H9 (cell line): ENCODE results near the gene DENND1A. TPM values are rescaled to one million over a fixed set of nuclear protein-coding genes. Genes with fewer than 3 reads are reported as not detected.

Source experiments
- DNase-seq: peaks from one replicate; pipeline ENCODE4 v3.0.0-alpha.2; 2017
- H2AFZ ChIP-seq: one replicate; pipeline ENCODE4 v1.6.1; 2013; ENCODE audit warnings: mild to moderate bottlenecking, low read length, control low read depth, moderate library complexity
- H2AK5ac ChIP-seq: 2 replicates; pipeline ENCODE4 v1.6.1; 2013; ENCODE audit warnings: low read length, control low read depth, mixed read lengths; ENCODE audit not compliant: insufficient read length
- H2BK120ac ChIP-seq: one replicate; pipeline ENCODE4 v1.6.1; 2013; ENCODE audit warnings: low read depth, mild to moderate bottlenecking, low read length, control low read depth, inconsistent platforms; ENCODE audit not compliant: poor library complexity, severe bottlenecking
- H2BK12ac ChIP-seq: 2 replicates; pipeline ENCODE4 v1.6.1; 2013; ENCODE audit warnings: low read length, control low read depth, mixed read lengths, low read depth; ENCODE audit not compliant: insufficient read length
- H2BK15ac ChIP-seq: 2 replicates; pipeline ENCODE4 v1.6.1; 2013; ENCODE audit warnings: low read depth, low read length, control low read depth
- H2BK20ac ChIP-seq: one replicate; pipeline ENCODE4 v1.6.1; 2013; ENCODE audit warnings: low read depth, mild to moderate bottlenecking, low read length, control low read depth, inconsistent platforms; ENCODE audit not compliant: poor library complexity, severe bottlenecking
- H2BK5ac ChIP-seq: 2 replicates; pipeline ENCODE4 v1.6.1; 2013; ENCODE audit warnings: low read length, control low read depth, mixed read lengths; ENCODE audit not compliant: insufficient read length
- H3K14ac ChIP-seq: 2 replicates; pipeline ENCODE4 v1.6.1; 2013; ENCODE audit warnings: low read length, control low read depth; ENCODE audit not compliant: insufficient read depth
- H3K18ac ChIP-seq: 2 replicates; pipeline ENCODE4 v1.6.1; 2013; ENCODE audit warnings: low read depth, mild to moderate bottlenecking, mixed read lengths, low read length, control low read depth; ENCODE audit not compliant: insufficient read length
- H3K23ac ChIP-seq: 2 replicates; pipeline ENCODE4 v1.6.1; 2013; ENCODE audit warnings: low read length, control low read depth, mixed read lengths, low read depth; ENCODE audit not compliant: insufficient read length
- H3K23me2 ChIP-seq: 2 replicates; pipeline ENCODE4 v1.6.1; 2013; ENCODE audit warnings: low read depth, mild to moderate bottlenecking, mixed read lengths, low read length, control low read depth; ENCODE audit not compliant: insufficient read length, poor library complexity, severe bottlenecking
- H3K27ac ChIP-seq: 2 replicates; pipeline ENCODE4 v1.5.1; 2013; ENCODE audit warnings: low read length, control low read depth, mixed read lengths, low read depth; ENCODE audit not compliant: insufficient read length
- H3K27me3 ChIP-seq: 2 replicates; pipeline ENCODE4 v1.6.1; 2013; ENCODE audit warnings: low read length, control low read depth, inconsistent platforms; ENCODE audit not compliant: insufficient read depth
- H3K4ac ChIP-seq: 2 replicates; pipeline ENCODE4 v1.6.1; 2013; ENCODE audit warnings: low read depth, mild to moderate bottlenecking, control low read depth, inconsistent platforms, low read length, moderate library complexity
- H3K4me1 ChIP-seq: 2 replicates; pipeline ENCODE4 v1.6.1; 2013; ENCODE audit warnings: low read length, control low read depth, inconsistent platforms; ENCODE audit not compliant: insufficient read depth
- H3K4me2 ChIP-seq: 2 replicates; pipeline ENCODE4 v1.6.1; 2013; ENCODE audit warnings: low read length, control low read depth, mixed read lengths; ENCODE audit not compliant: insufficient read length, insufficient read depth
- H3K56ac ChIP-seq: 2 replicates; pipeline ENCODE4 v1.6.1; 2013; ENCODE audit warnings: low read depth, mild to moderate bottlenecking, mixed read lengths, low read length, control low read depth; ENCODE audit not compliant: insufficient read length
- H3K79me1 ChIP-seq: 2 replicates; pipeline ENCODE4 v1.6.1; 2013; ENCODE audit warnings: low read depth, mild to moderate bottlenecking, moderate library complexity, low read length, control low read depth, inconsistent platforms; ENCODE audit not compliant: insufficient read depth, poor library complexity, severe bottlenecking
- H3K79me2 ChIP-seq: 2 replicates; pipeline ENCODE4 v1.6.1; 2013; ENCODE audit warnings: low read length, control low read depth, inconsistent platforms; ENCODE audit not compliant: insufficient read depth
- H3K9ac ChIP-seq: 2 replicates; pipeline ENCODE4 v1.6.1; 2013; ENCODE audit warnings: low read length, control low read depth, mixed read lengths; ENCODE audit not compliant: insufficient read length; ENCODE audit errors: extremely low read depth
- H3K9me3 ChIP-seq: one replicate; pipeline ENCODE4 v1.6.1; 2013; ENCODE audit warnings: low read depth, low read length, inconsistent platforms; ENCODE audit not compliant: control insufficient read depth
- H3T11ph ChIP-seq: one replicate; pipeline ENCODE4 v1.6.1; 2013; ENCODE audit warnings: mild to moderate bottlenecking, low read length, control low read depth, inconsistent platforms
- H4K20me1 ChIP-seq: one replicate; pipeline ENCODE4 v1.6.1; 2013; ENCODE audit not compliant: control insufficient read depth, insufficient read length, insufficient read depth
- H4K5ac ChIP-seq: 2 replicates; pipeline ENCODE4 v1.6.1; 2013; ENCODE audit warnings: low read depth, mild to moderate bottlenecking, mixed read lengths, low read length, control low read depth; ENCODE audit not compliant: insufficient read length
- H4K8ac ChIP-seq: replicated peaks from 2 replicates; pipeline ENCODE4 v1.6.1; 2013; ENCODE audit warnings: low read length, control low read depth, mixed read lengths, low read depth; ENCODE audit not compliant: insufficient read length
- H4K91ac ChIP-seq: 2 replicates; pipeline ENCODE4 v1.6.1; 2013; ENCODE audit warnings: low read depth, mild to moderate bottlenecking, moderate library complexity, mixed read lengths, low read length, control low read depth; ENCODE audit not compliant: insufficient read length
- H3K27ac Mint-ChIP-seq, 3 experiments: 2 replicates in 2 of 3; 3 replicates in 1 of 3; pipeline ENCODE4 v1.8.0; 2020 to 2021; ENCODE audit warnings: mixed read lengths in 3 of 3, mild to moderate bottlenecking in 1 of 3, moderate library complexity in 1 of 3
- H3K27me3 Mint-ChIP-seq: 2 replicates; pipeline ENCODE4 v1.8.0; 2021; ENCODE audit warnings: low read depth, mild to moderate bottlenecking, moderate library complexity, mixed read lengths
- H3K36me3 Mint-ChIP-seq, 3 experiments: 2 replicates in 2 of 3; 3 replicates in 1 of 3; pipeline ENCODE4 v1.8.0; 2020 to 2021; ENCODE audit warnings: low read depth in 3 of 3, mixed read lengths in 3 of 3; ENCODE audit not compliant: insufficient read depth in 1 of 3
- H3K4me1 Mint-ChIP-seq, 2 experiments: 2 replicates each; pipeline ENCODE4 v1.8.0; 2020; ENCODE audit warnings: mixed read lengths in 2 of 2
- H3K4me3 Mint-ChIP-seq, 2 experiments: 2 replicates in 1 of 2; 3 replicates in 1 of 2; pipeline ENCODE4 v1.8.0; 2020 to 2021; ENCODE audit warnings: mild to moderate bottlenecking in 2 of 2, mixed read lengths in 2 of 2, moderate library complexity in 1 of 2
- H3K9me3 Mint-ChIP-seq, 2 experiments: 2 replicates in 1 of 2; 3 replicates in 1 of 2; pipeline ENCODE4 v1.8.0; 2020; ENCODE audit warnings: mild to moderate bottlenecking in 2 of 2, mixed read lengths in 2 of 2, moderate library complexity in 1 of 2
- CTCF ChIP-seq: fragments of 200-600 bp; sonication (generic); conservative IDR thresholded peaks from 3 replicates; pipeline ENCODE4 v1.8.0; 2021; ENCODE audit warnings: antibody characterized with exemption, mild to moderate bottlenecking
- WGBS: extraction: QIAGEN DNeasy Blood & Tissue Kit; methylation state at CpG from one replicate; pipeline ENCODE4 v1.1.7; 2013; ENCODE audit warnings: missing lambda C conversion rate, low lambda C conversion rate, mixed read lengths; ENCODE audit not compliant: insufficient read length; ENCODE audit errors: extremely low coverage; 5-methylcytosine and 5-hydroxymethylcytosine counted together
- total RNA-seq: library from RNA; stranded (reverse); gene quantifications from 2 replicates; pipeline ENCODE4 v1.2.1, GENCODE V29; 2021

Gene DENND1A
- total RNA-seq, 1 experiment from 2014 or later: 20.4 TPM

GRCh38 chr9:123609844-123610243, 320.1 kb downstream of the DENND1A start:
- Histone ChIP-seq H3K23me2 (no peaks in the 10 kb centered on the region), H3K14ac (no peak overlapping the region), H3K9me3 (no peaks in the 10 kb centered on the region), H4K8ac (no peak overlapping the region), H3K4me2 (no peak overlapping the region), H4K91ac (no peak overlapping the region), H3K79me1 (no peaks in the 10 kb centered on the region), H4K5ac (no peak overlapping the region), H3K4ac (no peak overlapping the region), H3K56ac (no peak overlapping the region), H2BK12ac (no peak overlapping the region), H2BK5ac (no peak overlapping the region), H3K23ac (no peak overlapping the region), H3K9ac (no peak overlapping the region), H2BK15ac (no peak overlapping the region), H2AK5ac (no peak overlapping the region), H2BK20ac (no peak overlapping the region), H2BK120ac (no peak overlapping the region), H4K20me1 (no peaks in the 10 kb centered on the region), H3T11ph (no peak overlapping the region), H3K18ac (no peak overlapping the region), H3K4me1 (no peaks in the 10 kb centered on the region), H3K27ac (no peak overlapping the region), H2AFZ (no peak overlapping the region), H3K27me3 (no peaks in the 10 kb centered on the region), H3K79me2 (no peaks in the 10 kb centered on the region)
- no peak for DNase-seq
- no CpG with 5 or more reads among the region's 6 CpGs for WGBS
- TF ChIP-seq CTCF: no peak
- Mint-ChIP-seq H3K36me3 (peaks cover 0 to 2% (median 0%) of the 10 kb centered on the region in 3 experiments; a peak in 1 of 7 replicates), H3K27me3 (no peaks in the 10 kb centered on the region; the same call in 1 of the 2 replicates), H3K4me1 (peaks cover 2 to 9% of the 10 kb centered on the region in 2 experiments), H3K4me3 (no peak overlapping the region), H3K27ac (no peak overlapping the region), H3K9me3 (no peaks in the 10 kb centered on the region)
